G401.6 (cell line): Measurements from ENCODE around the gene PCDHGA2.
"Not testable (repeated sequence)": the region's sequence is repeated elsewhere in the genome, so short reads cannot be mapped to it uniquely, and the experiment has no call there.

Source experiments
- FAIRE-seq: peaks from 2 replicates; lab custom pipeline; 2012; peaks lifted over from hg19 to GRCh38; lab: Jason Lieb, UNC

Gene PCDHGA2

GRCh38 chr5:141383345-141383744, 44.8 kb downstream of the PCDHGA2 start:
- no peak for FAIRE-seq

GRCh38 chr5:141384471-141385267, 46.1 kb downstream of the PCDHGA2 start:
- FAIRE-seq = no peak

- FAIRE-seq = not testable (repeated sequence)
Measured at GRCh38 chr5:141387557-141388311, 49.2 kb downstream of the PCDHGA2 start, which contains the start of gene PCDHGB4. Gene PCDHGB4 (plus strand): TSS chr5:141387698. CDS start chr5:141387885, 187 bp downstream.

- no peak for FAIRE-seq
Measured at GRCh38 chr5:141388661-141389060, 50.1 kb downstream of the PCDHGA2 start.

- FAIRE-seq = no peak
Measured at GRCh38 chr5:141389153-141390042, 50.8 kb downstream of the PCDHGA2 start.

GRCh38 chr5:141392429-141393198, 54.1 kb downstream of the PCDHGA2 start, which contains the start of gene PCDHGA8:
Gene PCDHGA8 (plus strand): TSS chr5:141392633. CDS start chr5:141392814, 181 bp downstream.
- no peak for FAIRE-seq
